Stimulated activated effector memory CD8-positive, alpha-beta T cell treated with anti-CD3 and anti-CD28 coated beads, Interleukin-12 subunit alpha, Interleukin-12 subunit beta, amount 100 ng/mL, for 72 hours (primary cell): ENCODE measurements around the gene EVPL.
"Not testable (repeated sequence)": the region's sequence is repeated elsewhere in the genome, so short reads cannot be mapped to it uniquely, and the experiment has no call there.

ENCODE experiments used
- ATAC-seq: fragments of 150-1000 bp; cut with Tn5 transposase; 2 replicates; pipeline ENCODE4 v1.10.0; 2021
- DNase-seq, 2 donors: peaks; one replicate each; pipeline ENCODE4 v3.0.0; 2021 to 2022; ENCODE audit warnings: low spot score in 2 of 2
- H3K27ac Mint-ChIP-seq: one replicate; pipeline ENCODE4 v1.8.0; 2022; ENCODE audit warnings: mild to moderate bottlenecking, mixed read lengths
- H3K36me3 Mint-ChIP-seq: one replicate; pipeline ENCODE4 v1.8.0; 2022; ENCODE audit warnings: mild to moderate bottlenecking, mixed read lengths
- H3K4me1 Mint-ChIP-seq: one replicate; pipeline ENCODE4 v1.8.0; 2022; ENCODE audit warnings: mixed read lengths
- H3K4me3 Mint-ChIP-seq: one replicate; pipeline ENCODE4 v1.8.0; 2022; ENCODE audit warnings: mild to moderate bottlenecking, mixed read lengths
- H3K9me3 Mint-ChIP-seq: one replicate; pipeline ENCODE4 v1.8.0; 2022; ENCODE audit warnings: mixed read lengths

Gene EVPL

DNA sequence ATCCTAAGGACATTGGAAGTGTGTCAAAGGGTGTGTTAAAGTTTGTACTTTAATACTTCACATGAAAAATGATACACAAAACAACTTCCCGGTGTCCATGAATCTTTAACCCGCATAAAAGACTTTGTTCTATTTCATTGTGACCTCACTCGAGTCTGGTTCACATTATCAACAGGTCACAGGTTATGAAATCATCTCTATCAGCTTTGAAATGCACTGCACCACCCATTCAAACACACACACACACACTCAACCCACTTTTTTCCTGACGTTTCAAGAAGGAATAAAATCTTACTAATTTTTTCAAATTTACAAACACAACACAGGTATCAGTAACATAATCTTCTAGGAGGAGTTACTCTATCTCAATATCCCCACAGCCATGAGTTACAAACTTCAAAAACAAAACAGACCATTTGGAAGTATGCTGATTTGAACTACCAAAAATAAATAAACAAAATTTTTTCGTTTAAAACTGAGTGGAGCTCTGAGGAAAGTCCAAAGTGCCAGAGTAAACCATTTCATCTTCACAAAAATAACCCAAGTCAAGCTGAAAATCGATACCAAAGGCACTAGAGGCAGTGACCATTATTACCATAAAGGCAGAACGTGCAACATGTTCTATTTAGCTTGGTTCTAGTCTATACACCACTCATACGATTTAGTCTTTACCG, 50.8 kb downstream of the EVPL start:
- Mint-ChIP-seq H3K4me1 (peaks cover 32% of the 10 kb centered on the region), H3K9me3 (no peaks in the 10 kb centered on the region), H3K27ac (peak overlapping the region; percentile 72), H3K36me3 (peaks cover 57% of the 10 kb centered on the region), H3K4me3 (no peak overlapping the region)
- DNase-seq (no peak), ATAC-seq (no peak)

DNA sequence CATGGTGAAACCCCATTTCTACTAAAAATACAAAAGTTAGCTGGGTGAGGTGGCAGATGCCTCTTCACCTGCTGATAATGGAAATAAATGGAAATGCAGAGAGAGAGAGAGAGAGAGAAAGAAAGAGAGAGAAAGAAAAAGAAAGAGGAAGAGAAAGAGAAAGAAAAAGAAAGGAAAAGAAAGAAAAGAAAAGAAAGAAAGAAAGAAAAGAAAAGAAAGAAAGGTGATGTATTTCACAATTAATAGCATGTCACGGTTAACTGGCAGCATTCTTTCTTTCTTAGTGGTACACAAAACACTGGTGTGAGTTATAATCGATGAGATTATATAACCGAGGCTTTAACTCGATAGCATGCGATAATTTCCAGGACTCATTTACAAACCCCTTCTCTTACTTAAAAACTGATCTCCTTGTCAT, 51.3 kb downstream of the EVPL start:
- Mint-ChIP-seq H3K9me3 (no peaks in the 10 kb centered on the region), H3K27ac (peak overlapping the region; percentile 72), H3K4me3 (no peak overlapping the region), H3K4me1 (peaks cover 29% of the 10 kb centered on the region), H3K36me3 (peaks cover 63% of the 10 kb centered on the region)
- DNase-seq (no peak), ATAC-seq (no peak)

DNA sequence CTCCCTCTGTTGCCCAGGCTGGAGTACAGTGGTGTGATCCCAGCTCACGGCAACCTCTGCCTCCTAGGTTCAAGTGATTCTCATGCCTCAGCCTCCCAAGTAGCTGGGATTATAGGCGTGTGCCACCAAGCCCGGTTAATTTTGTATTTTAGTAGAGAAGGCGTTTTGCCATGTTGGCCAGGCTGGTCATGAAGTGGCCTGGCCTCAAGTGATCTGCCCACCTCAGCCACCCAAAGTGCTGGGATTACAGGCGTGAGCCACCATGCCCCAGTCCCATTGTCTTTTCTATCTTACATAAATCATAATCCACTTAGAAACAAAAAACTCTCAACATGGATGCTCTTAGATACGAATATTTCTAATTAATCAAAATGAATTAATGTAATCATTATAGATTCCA, 51.9 kb downstream of the EVPL start:
- ATAC-seq, DNase-seq, H3K4me3 Mint-ChIP-seq, H3K9me3 Mint-ChIP-seq: not testable (repeated sequence)
- peak overlapping the region; percentile 72 for H3K27ac Mint-ChIP-seq
- H3K36me3 Mint-ChIP-seq: peaks cover 65% of the 10 kb centered on the region
- H3K4me1 Mint-ChIP-seq: peaks cover 26% of the 10 kb centered on the region

DNA sequence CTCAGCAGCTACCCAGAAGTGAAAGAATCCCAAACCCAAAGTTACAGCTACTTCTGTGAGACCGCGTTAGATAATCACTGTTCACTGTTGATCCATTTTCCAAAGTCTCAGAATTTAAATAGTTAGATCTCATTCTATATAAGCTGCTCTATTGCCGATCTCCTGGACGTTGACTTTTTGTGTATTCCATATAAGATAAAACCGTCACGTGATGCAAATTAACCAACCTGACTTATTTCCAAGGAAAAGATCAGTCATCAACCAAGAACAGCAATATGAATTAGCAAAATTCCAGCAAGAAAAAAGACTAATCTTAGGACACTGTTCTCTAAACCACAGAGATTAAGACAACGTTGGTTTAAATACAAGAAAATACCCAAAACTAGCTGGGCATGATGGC, 56.5 kb downstream of the EVPL start:
- H3K4me3 Mint-ChIP-seq: no peak overlapping the region
- DNase-seq (no peak), ATAC-seq (no peak)
- H3K27ac Mint-ChIP-seq: no peak overlapping the region
- H3K36me3 Mint-ChIP-seq: peaks cover 65% of the 10 kb centered on the region
- peaks cover 7% of the 10 kb centered on the region for H3K4me1 Mint-ChIP-seq
- H3K9me3 Mint-ChIP-seq: no peaks in the 10 kb centered on the region

DNA sequence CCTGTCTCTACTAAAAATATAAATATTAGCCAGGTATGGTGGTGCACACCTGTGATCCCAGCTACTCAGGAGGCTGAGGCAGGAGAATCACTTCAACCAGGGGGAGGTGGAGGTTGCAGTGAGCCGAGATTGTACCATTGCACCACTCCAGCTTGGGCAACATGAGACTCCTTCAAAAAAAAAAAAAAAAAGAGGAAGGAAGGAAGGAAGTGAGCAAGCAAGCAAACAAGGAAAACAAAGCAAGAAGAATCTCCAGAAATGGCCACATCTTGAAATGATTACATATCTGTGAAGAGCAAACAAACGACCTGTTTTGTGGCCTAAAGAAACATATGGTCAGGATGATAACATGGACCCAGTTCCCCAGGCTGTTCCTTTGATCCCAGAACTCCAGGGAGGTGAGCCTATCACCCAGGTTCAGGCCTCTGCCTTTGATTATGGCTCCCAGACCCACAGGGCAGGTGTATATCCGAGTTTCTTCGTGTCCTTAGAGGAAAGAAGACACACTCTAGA, 57.0 kb downstream of the EVPL start:
- Mint-ChIP-seq H3K4me3 (no peak overlapping the region), H3K4me1 (peaks cover 4% of the 10 kb centered on the region), H3K36me3 (peaks cover 59% of the 10 kb centered on the region), H3K9me3 (no peaks in the 10 kb centered on the region), H3K27ac (no peak overlapping the region)
- DNase-seq (no peak), ATAC-seq (no peak)

DNA sequence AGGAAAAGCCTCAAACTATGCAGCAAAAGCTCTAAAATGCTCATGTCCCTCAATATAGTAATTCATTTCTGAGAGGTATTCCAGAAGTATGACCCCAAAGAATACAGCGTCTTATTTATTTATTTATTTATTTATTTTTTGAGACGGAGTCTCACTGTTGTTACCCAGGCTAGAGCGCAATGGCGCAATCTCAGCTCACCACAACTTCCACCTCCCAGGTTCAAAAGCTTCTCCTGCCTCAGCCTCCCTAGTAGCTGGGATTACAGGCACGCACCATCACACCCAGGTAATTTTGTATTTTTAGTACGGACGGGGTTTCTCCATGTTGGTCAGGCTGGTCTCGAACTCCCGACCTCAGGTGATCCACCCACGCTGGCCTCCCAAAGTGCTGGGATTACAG, 58.1 kb downstream of the EVPL start:
- peaks cover 53% of the 10 kb centered on the region for H3K36me3 Mint-ChIP-seq
- not testable (repeated sequence) for ATAC-seq, H3K9me3 Mint-ChIP-seq, DNase-seq, H3K27ac Mint-ChIP-seq, H3K4me3 Mint-ChIP-seq, H3K4me1 Mint-ChIP-seq

DNA sequence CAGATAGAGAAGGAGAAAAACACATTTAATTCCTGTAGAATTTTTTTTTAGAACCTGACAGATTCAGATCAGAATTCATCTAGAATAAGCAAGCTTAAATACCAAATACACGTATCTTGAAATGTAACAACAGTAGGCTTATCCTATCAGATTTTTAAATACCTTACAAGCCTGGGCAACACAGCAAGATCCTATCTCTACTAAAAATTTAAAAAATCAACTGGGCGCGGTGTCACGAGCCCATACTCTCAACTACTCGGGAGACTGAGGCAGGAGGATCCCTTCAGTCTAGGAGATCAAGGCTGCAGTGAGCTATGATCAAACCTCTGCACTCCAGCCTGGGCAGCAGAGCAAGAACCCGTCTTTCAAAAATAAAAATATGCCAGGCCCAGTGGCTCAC, 61.6 kb downstream of the EVPL start:
- H3K36me3 Mint-ChIP-seq: peaks cover 25% of the 10 kb centered on the region
- no peak overlapping the region for H3K27ac Mint-ChIP-seq
- H3K9me3 Mint-ChIP-seq: no peaks in the 10 kb centered on the region
- ATAC-seq (no peak), DNase-seq (no peak)
- peaks cover 4% of the 10 kb centered on the region for H3K4me1 Mint-ChIP-seq
- H3K4me3 Mint-ChIP-seq: no peak overlapping the region

DNA sequence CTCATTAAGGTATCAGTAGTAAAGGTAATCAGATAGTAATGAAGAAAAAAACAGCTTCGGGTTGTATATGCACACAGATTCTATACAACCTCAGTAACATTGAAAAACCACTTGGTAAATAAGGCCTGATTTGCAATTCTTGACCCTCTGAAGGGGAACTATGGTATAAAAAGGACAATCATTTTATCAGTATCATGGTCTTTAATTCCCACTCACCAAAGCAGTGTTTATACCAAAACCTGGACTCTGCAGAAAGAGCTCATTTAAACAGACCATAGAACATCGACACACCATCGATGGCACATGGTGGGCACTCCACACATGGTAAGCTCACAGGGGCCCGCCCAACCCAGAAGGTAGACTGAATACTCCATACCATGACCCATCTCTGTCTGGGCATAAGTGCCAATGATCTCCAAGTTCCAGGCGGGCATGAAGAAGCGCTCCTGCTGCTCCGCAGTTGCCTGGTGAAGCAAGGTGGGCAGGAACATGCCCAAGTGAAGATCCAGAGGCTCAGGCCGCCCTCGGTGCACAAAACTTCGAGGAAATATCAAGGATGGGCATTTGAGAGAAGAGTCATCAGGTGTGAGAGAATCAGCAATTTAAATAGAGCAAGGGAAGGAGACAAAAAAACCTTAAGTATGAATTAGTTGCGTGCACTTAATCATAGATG, 67.1 kb downstream of the EVPL start:
- DNase-seq (no peak), ATAC-seq (no peak)
- H3K4me3 Mint-ChIP-seq: no peak overlapping the region
- no peaks in the 10 kb centered on the region for H3K4me1 Mint-ChIP-seq
- H3K27ac Mint-ChIP-seq: no peak overlapping the region
- H3K9me3 Mint-ChIP-seq: no peaks in the 10 kb centered on the region
- H3K36me3 Mint-ChIP-seq: peaks cover 30% of the 10 kb centered on the region

DNA sequence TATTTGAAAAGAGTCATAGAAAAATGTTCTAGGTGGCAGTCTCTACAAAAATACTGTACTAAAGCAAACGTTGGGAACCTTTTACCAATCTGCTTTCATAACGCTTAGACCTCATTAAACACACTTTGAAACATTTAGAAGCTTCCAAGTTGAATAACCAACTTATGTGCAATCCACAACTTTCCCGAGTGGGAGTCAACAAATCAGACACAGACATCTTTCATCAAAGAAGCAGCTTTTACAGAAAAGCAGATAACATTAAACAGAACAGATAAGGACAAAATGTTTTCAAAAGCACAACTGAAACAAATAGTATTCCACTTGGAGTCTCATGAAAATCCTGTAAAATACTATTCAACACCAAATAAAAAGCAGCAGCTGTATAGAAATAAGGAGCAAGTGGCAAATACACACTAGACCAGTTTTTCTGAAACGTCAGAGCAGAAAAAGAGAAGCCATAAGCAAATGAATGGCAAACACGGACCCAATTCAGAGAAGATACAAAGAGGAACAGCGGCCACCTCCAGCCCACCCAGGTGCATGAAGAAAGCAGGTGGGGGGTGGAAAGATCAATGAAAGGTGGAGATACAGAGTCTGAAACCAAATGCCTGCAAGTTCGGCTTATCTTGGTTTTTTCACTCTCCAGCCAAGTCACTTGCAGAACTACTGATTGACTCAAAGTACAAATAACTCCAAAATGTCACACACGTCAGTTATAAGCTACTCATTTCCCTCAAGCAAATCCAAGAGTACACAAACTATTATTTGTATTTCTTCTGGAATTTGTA, 67.9 kb downstream of the EVPL start:
- Mint-ChIP-seq H3K4me1 (no peaks in the 10 kb centered on the region), H3K27ac (no peak overlapping the region), H3K9me3 (no peaks in the 10 kb centered on the region), H3K36me3 (peaks cover 37% of the 10 kb centered on the region), H3K4me3 (no peak overlapping the region)
- DNase-seq (no peak), ATAC-seq (no peak)
